ENCODE data around the gene GYG2. TPM values are rescaled to one million over a fixed set of nuclear protein-coding genes. Genes with fewer than 3 reads are reported as not detected.

GYG2 gene
- total RNA-seq, 1 donor from 2014 or later, result not detected

- intact Hi-C loops (cut with micrococcal nuclease), result no loop called here
- Mint-ChIP-seq H3K27me3 (ENCODE audit: insufficient read depth) (no peaks in the 10 kb centered on the region), H3K36me3 (ENCODE audit: low read depth) (peaks cover 2% of the 10 kb centered on the region), H3K9me3 (no peaks in the 10 kb centered on the region), H3K27ac (no peak overlapping the region), H3K4me3 (no peak overlapping the region), H3K4me1 (ENCODE audit: low read depth) (no peaks in the 10 kb centered on the region)
- no peak for DNase-seq (ENCODE audit: low spot score)
These were observed 4.8 kb upstream of the GYG2 start for GRCh38 chrX:2823795-2824386.

DNA sequence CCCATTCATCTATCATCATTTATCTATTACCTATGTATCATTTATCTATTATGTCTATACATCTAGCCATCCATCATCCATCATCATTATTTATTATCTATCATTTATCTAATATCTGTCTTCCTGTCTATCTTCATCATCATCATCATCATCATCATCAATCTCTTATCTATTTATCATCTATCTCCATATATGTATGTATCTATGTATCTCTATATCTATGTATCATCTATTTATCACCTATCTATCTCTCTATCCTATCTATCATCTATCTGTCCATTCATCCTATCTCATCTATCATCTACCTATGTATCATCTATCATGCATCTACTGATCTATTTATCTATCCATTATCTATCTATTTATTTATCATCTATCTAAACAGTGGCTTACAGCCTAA, 3.8 kb upstream of the GYG2 start:
- intact Hi-C loops (cut with micrococcal nuclease), result no loop called here
- no peaks in the 10 kb centered on the region for H3K9me3 Mint-ChIP-seq
- H3K4me1 Mint-ChIP-seq (ENCODE audit: low read depth), result no peaks in the 10 kb centered on the region

DNA sequence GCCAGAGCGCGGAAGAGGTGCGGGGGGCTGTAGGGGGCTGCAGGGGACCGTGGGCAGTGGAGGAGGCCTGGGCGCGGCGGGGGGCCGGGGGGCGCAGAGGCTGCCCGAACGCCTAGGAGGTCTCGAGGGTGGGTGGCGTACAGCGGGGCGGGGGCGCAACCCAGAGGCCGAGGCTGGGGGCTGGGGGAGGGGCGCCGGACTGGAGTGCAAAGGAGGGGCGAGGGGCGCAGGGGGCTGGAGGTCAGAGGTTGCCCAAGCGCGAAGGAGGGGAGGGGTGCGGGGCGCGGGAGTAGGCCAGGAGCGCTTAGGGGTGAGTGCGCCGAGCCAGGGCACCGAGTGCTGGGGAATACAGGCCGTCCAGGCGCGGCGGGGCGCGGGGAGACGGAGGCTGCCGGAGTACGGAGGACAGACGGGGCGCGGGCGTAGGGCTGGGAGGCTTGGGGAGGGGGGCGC, 255 bp downstream of the GYG2 start:
- Mint-ChIP-seq H3K27ac (no peak overlapping the region), H3K36me3 (ENCODE audit: low read depth) (no peaks in the 10 kb centered on the region), H3K27me3 (ENCODE audit: insufficient read depth) (peaks cover 7% of the 10 kb centered on the region), H3K9me3 (no peaks in the 10 kb centered on the region), H3K4me3 (no peak overlapping the region), H3K4me1 (ENCODE audit: low read depth) (no peaks in the 10 kb centered on the region)
- DNase-seq (ENCODE audit: low spot score), result no peak
- intact Hi-C loops (cut with micrococcal nuclease), result no loop called here

More for the DNA sequence above, 3.8 kb upstream of the GYG2 start:
- Mint-ChIP-seq H3K4me3 (no peak overlapping the region), H3K27me3 (ENCODE audit: insufficient read depth) (no peaks in the 10 kb centered on the region), H3K27ac (no peak overlapping the region), H3K36me3 (ENCODE audit: low read depth) (peaks cover 2% of the 10 kb centered on the region)
- DNase-seq (ENCODE audit: low spot score), result no peak

DNA sequence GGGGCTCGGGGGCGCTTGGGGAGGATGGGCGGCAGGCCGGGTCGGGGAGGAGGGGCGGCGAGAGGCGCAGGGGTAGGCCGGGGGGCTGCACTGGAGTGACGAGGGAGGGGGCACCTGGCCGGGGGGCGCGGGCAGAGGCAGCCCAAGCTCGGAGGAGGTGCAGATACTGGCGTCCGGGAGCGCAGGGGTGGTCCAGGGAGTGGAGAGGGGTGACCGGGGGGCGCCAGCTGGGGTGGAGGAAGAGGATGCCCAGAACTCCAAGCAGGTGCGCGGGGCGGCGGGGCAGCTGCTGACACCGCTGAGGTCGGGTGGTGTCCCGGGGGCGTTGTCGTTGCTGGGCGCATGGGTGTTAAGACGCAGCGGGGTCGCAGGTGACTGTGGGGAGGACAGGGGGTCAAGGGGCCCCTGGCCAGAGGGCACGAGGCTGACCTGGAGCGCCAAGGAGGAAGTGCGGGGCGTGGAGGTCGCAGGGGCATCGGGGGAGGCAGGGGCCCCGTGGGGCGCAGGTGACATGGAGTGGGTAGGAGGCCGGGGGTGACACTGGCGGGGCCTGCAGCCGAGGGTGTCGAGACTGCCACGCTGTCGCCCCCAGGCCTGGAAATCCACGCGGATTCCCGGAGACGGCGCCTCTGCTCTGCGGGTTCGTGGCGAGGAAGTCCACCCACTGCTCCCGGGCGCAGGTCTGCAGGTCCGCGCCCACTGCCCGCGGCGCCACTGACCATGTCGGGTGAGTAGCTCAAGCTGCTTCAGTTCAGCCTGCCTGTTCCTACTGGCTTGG, 928 bp downstream of the GYG2 start:
- Mint-ChIP-seq H3K4me1 (ENCODE audit: low read depth) (no peaks in the 10 kb centered on the region), H3K4me3 (no peak overlapping the region), H3K27me3 (ENCODE audit: insufficient read depth) (peaks cover 7% of the 10 kb centered on the region), H3K27ac (no peak overlapping the region), H3K36me3 (ENCODE audit: low read depth) (no peaks in the 10 kb centered on the region), H3K9me3 (no peaks in the 10 kb centered on the region)
- intact Hi-C loops (cut with micrococcal nuclease), result no loop called here
- DNase-seq (ENCODE audit: low spot score), result no peak

DNA sequence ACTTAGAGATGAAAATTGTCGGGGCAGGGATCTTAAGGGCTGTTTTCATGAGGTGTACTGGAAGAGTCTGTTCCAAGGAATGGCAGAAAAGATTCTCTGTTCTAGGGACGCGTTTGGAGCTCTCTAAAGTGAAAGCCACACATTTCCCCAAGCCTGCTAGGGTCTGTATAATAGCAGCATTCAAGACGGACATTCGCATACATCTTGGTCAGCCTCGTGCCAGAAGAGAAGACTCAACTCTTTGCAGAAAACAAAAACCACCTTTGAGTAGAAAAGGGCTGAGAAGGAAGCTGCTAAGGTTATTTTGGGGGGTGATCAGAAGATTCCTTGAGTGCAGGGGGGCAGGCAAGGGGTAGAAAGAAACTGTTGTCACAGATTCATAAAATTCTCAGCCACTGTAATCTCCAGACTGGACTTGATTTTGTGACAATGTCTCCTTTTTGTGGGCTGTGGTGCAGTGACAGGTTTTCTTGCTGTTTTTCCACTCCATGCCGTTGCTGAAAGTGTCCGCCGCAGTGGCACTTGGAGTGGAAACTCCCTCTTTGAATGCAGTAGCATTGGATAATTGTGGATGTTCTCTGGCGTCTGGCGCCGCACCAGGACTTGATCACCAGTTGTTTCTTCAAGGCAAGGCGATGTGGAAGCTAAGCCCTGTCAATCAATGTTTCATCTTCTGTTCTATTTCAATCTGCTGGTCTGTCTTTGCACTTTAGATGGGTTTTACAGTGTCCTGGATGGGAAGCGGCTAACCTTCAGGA, 2.9 kb downstream of the GYG2 start:
- Mint-ChIP-seq H3K9me3 (peaks cover 4% of the 10 kb centered on the region), H3K27me3 (ENCODE audit: insufficient read depth) (peaks cover 7% of the 10 kb centered on the region), H3K4me3 (no peak overlapping the region), H3K27ac (no peak overlapping the region), H3K36me3 (ENCODE audit: low read depth) (no peaks in the 10 kb centered on the region), H3K4me1 (ENCODE audit: low read depth) (no peaks in the 10 kb centered on the region)
- intact Hi-C loops (cut with micrococcal nuclease), result no loop called here
- DNase-seq (ENCODE audit: low spot score), result no peak

DNA sequence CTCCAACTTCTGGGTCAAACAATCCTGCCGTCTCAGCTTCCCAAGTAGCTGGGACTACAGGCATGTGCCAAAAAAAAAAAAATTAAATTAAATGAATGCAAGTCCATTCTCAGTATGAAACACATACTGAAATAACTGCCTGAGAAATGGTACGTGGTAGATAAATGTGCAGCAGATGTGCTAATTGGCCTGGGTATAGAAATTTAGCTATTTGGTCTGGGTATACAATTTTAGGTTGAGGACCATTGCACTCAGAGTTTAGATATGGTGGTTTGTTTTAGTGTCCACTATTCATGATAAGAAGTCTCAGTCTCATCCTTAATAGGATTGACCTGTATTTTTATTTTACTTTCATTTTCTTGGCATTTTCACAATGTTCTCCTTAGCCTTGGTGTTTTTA, 9.2 kb downstream of the GYG2 start:
- DNase-seq (ENCODE audit: low spot score), result no peak
- no peaks in the 10 kb centered on the region for H3K27me3 Mint-ChIP-seq (ENCODE audit: insufficient read depth)
- no peaks in the 10 kb centered on the region for H3K36me3 Mint-ChIP-seq (ENCODE audit: low read depth)
- H3K4me3 Mint-ChIP-seq, result no peak overlapping the region
- peaks cover 28% of the 10 kb centered on the region for H3K9me3 Mint-ChIP-seq
- intact Hi-C loops (cut with micrococcal nuclease), result no loop called here
- no peaks in the 10 kb centered on the region for H3K4me1 Mint-ChIP-seq (ENCODE audit: low read depth)
- H3K27ac Mint-ChIP-seq, result no peak overlapping the region

DNA sequence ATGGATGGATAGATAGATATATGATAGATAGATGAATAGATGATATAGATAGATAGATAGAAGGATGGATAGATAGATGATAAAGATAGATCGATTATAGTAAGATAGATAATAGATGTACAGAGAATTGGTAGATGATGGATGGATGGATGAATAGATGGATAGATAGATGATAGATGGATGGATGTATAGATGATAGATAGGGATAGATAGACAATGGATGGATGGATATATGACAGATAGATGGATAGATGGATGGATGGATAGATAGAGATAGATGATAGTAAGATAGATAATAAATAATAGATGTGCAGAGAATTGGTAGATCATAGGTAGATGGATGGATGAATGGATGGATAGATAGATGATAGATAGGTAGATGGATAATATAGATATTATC, 12.2 kb downstream of the GYG2 start:
- DNase-seq (ENCODE audit: low spot score), result no peak
- H3K4me3 Mint-ChIP-seq, result no peak overlapping the region
- H3K9me3 Mint-ChIP-seq, result peaks cover 25% of the 10 kb centered on the region
- no peaks in the 10 kb centered on the region for H3K36me3 Mint-ChIP-seq (ENCODE audit: low read depth)
- H3K4me1 Mint-ChIP-seq (ENCODE audit: low read depth), result no peaks in the 10 kb centered on the region
- H3K27me3 Mint-ChIP-seq (ENCODE audit: insufficient read depth), result no peaks in the 10 kb centered on the region
- H3K27ac Mint-ChIP-seq, result no peak overlapping the region
- intact Hi-C loops (cut with micrococcal nuclease), result no loop called here

DNA sequence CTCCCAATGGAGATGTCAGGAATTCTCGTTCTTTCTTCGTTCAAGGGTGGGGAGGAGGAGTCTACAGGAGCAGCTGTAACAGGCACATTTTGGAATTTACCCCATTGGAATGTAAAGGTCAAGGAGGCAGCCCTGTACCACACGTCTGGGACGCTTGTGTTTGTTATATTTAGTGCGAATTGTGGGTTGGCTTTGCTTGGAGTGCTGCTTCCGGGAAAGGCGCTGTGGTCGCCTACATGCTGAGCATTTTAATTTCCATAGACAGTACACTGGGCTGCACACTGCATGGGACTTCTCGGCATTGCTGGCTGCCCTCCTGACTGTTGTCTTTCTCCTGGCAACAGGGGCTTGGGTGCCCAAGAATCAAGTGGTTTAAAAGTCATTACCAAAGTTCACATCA, 12.8 kb downstream of the GYG2 start:
- H3K27ac Mint-ChIP-seq, result no peak overlapping the region
- no peak overlapping the region for H3K4me3 Mint-ChIP-seq
- no peaks in the 10 kb centered on the region for H3K27me3 Mint-ChIP-seq (ENCODE audit: insufficient read depth)
- no peaks in the 10 kb centered on the region for H3K36me3 Mint-ChIP-seq (ENCODE audit: low read depth)
- no peak for DNase-seq (ENCODE audit: low spot score)
- intact Hi-C loops (cut with micrococcal nuclease), result no loop called here
- H3K9me3 Mint-ChIP-seq, result peaks cover 25% of the 10 kb centered on the region
- no peaks in the 10 kb centered on the region for H3K4me1 Mint-ChIP-seq (ENCODE audit: low read depth)

GRCh38 chrX:2846992-2847391, 18.3 kb downstream of the GYG2 start:
- Mint-ChIP-seq H3K9me3 (no peaks in the 10 kb centered on the region), H3K27me3 (ENCODE audit: insufficient read depth) (no peaks in the 10 kb centered on the region), H3K36me3 (ENCODE audit: low read depth) (no peaks in the 10 kb centered on the region), H3K4me3 (no peak overlapping the region), H3K27ac (no peak overlapping the region), H3K4me1 (ENCODE audit: low read depth) (no peaks in the 10 kb centered on the region)
- no peak for DNase-seq (ENCODE audit: low spot score)
- intact Hi-C loops (cut with micrococcal nuclease), result no loop called here

GRCh38 chrX:2848871-2849301, 20.2 kb downstream of the GYG2 start:
- Mint-ChIP-seq H3K4me1 (ENCODE audit: low read depth) (no peaks in the 10 kb centered on the region), H3K4me3 (no peak overlapping the region), H3K27me3 (ENCODE audit: insufficient read depth) (no peaks in the 10 kb centered on the region), H3K9me3 (no peaks in the 10 kb centered on the region), H3K36me3 (ENCODE audit: low read depth) (no peaks in the 10 kb centered on the region), H3K27ac (no peak overlapping the region)
- intact Hi-C loops (cut with micrococcal nuclease), result no loop called here
- no peak for DNase-seq (ENCODE audit: low spot score)

- Mint-ChIP-seq H3K36me3 (ENCODE audit: low read depth) (no peaks in the 10 kb centered on the region), H3K27ac (no peak overlapping the region), H3K9me3 (no peaks in the 10 kb centered on the region), H3K4me1 (ENCODE audit: low read depth) (no peaks in the 10 kb centered on the region), H3K4me3 (no peak overlapping the region), H3K27me3 (ENCODE audit: insufficient read depth) (no peaks in the 10 kb centered on the region)
- intact Hi-C loops (cut with micrococcal nuclease), result no loop called here
- DNase-seq (ENCODE audit: low spot score), result no peak
These were observed 26.2 kb downstream of the GYG2 start for GRCh38 chrX:2854918-2855317.

- Mint-ChIP-seq H3K9me3 (no peaks in the 10 kb centered on the region), H3K4me3 (no peak overlapping the region), H3K4me1 (ENCODE audit: low read depth) (no peaks in the 10 kb centered on the region)
These were observed 27.0 kb downstream of the GYG2 start for GRCh38 chrX:2855761-2856160.

GRCh38 chrX:2857566-2857965, 28.8 kb downstream of the GYG2 start:
- H3K27me3 Mint-ChIP-seq (ENCODE audit: insufficient read depth), result no peaks in the 10 kb centered on the region
- no peak overlapping the region for H3K27ac Mint-ChIP-seq
- no peaks in the 10 kb centered on the region for H3K4me1 Mint-ChIP-seq (ENCODE audit: low read depth)
- intact Hi-C loops (cut with micrococcal nuclease), result no loop called here
- H3K9me3 Mint-ChIP-seq, result no peaks in the 10 kb centered on the region
- no peak overlapping the region for H3K4me3 Mint-ChIP-seq
- DNase-seq (ENCODE audit: low spot score), result no peak
- no peaks in the 10 kb centered on the region for H3K36me3 Mint-ChIP-seq (ENCODE audit: low read depth)

More at GRCh38 chrX:2855761-2856160, 27.0 kb downstream of the GYG2 start:
- no peaks in the 10 kb centered on the region for H3K27me3 Mint-ChIP-seq (ENCODE audit: insufficient read depth)
- intact Hi-C loops (cut with micrococcal nuclease), result no loop called here
- no peak overlapping the region for H3K27ac Mint-ChIP-seq
- DNase-seq (ENCODE audit: low spot score), result no peak
- no peaks in the 10 kb centered on the region for H3K36me3 Mint-ChIP-seq (ENCODE audit: low read depth)
